ENCODE results near the gene ATG13.

DNA sequence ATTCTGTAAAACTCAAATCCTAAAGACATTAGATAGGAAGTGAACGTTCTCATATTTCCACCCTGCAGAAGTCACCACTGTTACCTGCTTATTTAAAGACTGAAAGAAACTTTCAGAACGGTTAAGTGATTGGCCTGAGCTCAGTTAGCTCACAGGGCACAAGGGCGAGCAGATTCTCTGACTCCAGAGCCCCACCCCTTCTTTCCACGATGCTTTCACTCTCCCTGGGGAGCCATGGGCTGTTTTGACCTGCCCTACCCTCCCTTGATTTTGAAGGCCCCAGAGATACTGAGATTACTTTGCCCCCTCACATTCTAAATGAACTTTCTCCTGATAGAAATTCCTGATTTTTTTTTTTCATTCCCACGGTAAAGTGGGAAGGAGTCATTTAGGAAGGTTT is 49.2 kb downstream of the ATG13 start:
- TF ChIP-seq POLR2A (IDR thresholded peaks at IDR 0.05) = no peak
- no peak for TF ChIP-seq POLR2AphosphoS5 (IDR thresholded peaks at IDR 0.05)

Data from spleen (tissue), 3 donors.